H7 (cell line): ENCODE results near the gene PYGM. TPM values are rescaled to one million over a fixed set of nuclear protein-coding genes. Genes with fewer than 3 reads are reported as not detected.

ENCODE experiments used
- DNase-seq: peaks from one replicate; pipeline ENCODE4 v3.0.0; 2012
- H3K27me3 ChIP-seq: 2 replicates; pipeline ENCODE4 v1.6.0; 2011; ENCODE audit warnings: mild to moderate bottlenecking, low read length; ENCODE audit not compliant: control insufficient read depth, insufficient read depth
- H3K36me3 ChIP-seq: replicated peaks from 2 replicates; pipeline ENCODE4 v1.5.1; 2011; ENCODE audit warnings: low read length; ENCODE audit not compliant: control insufficient read depth, insufficient read depth
- H3K4me3 ChIP-seq: 2 replicates; pipeline ENCODE4 v1.5.1; 2011; ENCODE audit warnings: low read depth, mild to moderate bottlenecking, control low read depth, low read length, moderate library complexity; ENCODE audit not compliant: insufficient read depth
- total RNA-seq: library from RNA; depleted of rRNA; stranded (reverse); fragments of >200 nt; shearing (Covaris generic); gene quantifications from 2 replicates; pipeline ENCODE4 v1.2.3, GENCODE V29; 2014

PYGM gene
- total RNA-seq, 1 experiment from 2014 or later: 2.9 TPM

DNA sequence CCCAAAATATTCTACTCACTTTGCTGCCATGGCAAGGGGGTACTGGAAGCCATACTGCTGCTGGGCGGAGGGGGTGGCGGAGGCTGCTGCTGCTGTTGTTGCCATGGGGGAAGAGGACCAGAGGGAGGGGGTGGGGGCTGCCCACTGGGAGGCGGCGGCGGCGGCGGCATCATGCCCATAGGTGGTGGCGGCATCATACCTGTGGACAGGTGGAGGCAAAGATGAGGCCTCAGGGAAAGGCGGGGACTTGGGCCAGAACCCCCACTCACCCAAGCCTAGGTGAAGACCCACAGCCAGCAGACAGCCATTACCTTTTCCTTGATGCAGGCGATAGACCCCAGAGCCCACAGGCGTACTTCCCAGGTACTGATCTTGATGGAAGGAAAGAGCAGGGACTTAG is 7.1 kb upstream of the PYGM start:
- Histone ChIP-seq H3K27me3 (no peaks in the 10 kb centered on the region), H3K36me3 (peaks cover 67% of the 10 kb centered on the region), H3K4me3 (no peak overlapping the region)
- DNase-seq: peak; percentile 23

DNA sequence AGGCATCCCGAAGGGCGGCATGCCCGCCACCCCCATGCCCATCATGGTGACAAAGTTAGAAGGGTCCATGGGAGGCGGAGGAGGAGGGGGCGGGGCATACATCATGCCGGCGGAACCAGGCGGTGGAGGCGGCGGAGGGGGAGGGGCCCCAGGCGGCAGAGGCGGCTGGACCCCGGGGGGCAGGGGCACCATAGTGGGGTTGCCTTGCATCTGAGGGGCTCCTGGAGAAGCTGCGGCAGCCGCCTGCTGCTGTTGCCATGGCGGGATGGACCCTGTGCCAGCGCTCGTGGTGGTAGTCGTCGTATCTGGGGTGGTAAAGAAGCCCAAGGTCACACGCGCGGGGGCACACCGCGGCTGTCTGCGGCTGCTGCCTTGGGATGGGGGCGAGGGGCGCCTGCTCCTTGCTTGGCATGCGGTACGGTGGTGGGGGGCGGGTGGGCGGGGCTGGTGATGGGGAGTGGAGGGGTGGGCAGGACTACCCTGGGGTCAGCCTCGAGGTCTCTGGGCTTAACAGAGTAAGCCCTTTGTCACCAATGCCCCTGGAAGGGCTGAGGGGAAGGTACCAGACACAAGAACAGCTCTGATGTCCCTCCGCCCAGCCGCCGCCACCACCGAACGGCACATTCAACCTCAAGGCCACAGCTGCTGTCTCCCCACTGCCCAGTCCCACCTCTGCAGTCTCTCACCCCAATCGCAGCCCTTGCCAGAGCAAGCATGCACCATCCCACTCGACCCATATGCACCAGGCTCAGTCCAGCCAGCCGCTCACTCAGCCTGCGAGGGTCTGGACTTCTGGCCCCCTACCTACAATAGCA is 6.3 kb upstream of the PYGM start:
- Histone ChIP-seq H3K27me3 (no peaks in the 10 kb centered on the region), H3K36me3 (peaks cover 60% of the 10 kb centered on the region), H3K4me3 (no peak overlapping the region)
- peak; percentile 81 for DNase-seq

GRCh38 chr11:64765291-64765850 is 5.6 kb upstream of the PYGM start:
- peak; percentile 78 for DNase-seq
- Histone ChIP-seq H3K36me3 (peaks cover 53% of the 10 kb centered on the region), H3K4me3 (no peak overlapping the region), H3K27me3 (no peaks in the 10 kb centered on the region)

DNA sequence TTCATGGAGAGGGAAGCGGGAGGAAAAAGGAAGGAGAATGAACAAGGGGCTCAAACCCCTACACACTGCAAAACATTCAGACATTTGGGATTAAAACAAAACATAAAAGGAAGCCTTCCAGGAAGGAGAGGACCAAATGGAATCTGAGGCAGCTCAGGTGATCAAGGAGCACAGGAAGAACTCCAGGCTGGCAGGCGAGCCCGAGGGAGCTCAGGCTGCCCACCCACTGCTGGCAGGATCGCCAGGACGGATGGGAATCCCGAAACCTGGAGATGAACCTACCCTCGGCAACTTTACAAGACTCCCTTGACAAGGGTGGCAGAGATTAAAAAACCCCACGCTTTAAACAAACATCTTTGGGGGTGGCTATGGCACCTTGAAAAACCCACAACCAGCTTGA is 5.0 kb upstream of the PYGM start:
- H3K36me3 ChIP-seq: peaks cover 47% of the 10 kb centered on the region
- no peaks in the 10 kb centered on the region for H3K27me3 ChIP-seq
- no peak overlapping the region for H3K4me3 ChIP-seq
- DNase-seq: no peak

DNA sequence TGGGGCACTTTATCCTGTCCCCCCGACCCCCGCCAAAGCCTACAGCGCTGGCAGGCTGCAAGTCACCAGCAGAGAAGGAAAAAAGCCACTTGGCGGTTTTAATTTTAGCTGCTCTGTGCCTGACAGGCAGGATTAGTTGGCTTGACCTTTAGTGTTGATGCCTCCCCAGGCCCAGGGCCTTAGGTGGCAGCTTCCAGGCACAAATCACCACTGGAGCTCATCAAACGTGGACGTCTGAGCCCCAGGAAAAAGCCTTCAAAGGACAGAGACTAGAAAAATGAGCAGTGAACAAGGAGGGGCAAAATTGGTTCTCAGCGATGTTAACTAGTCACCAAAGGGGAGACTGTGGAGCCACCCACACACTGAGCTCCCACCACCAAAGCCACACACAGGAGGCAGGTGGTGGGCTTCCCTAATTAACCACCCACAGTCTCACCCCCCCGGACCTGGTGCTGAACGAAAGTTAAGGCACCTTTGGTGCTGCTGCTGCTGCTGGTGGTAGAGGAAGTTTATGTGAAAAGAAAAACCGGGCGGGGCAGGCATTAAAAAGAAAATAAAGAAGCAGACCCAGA is 4.4 kb upstream of the PYGM start:
- H3K36me3 ChIP-seq: peaks cover 41% of the 10 kb centered on the region
- no peaks in the 10 kb centered on the region for H3K27me3 ChIP-seq
- no peak overlapping the region for H3K4me3 ChIP-seq
- peak; percentile 26 for DNase-seq

- DNase-seq: peak; percentile 45
- peaks cover 35% of the 10 kb centered on the region for H3K36me3 ChIP-seq
- no peak overlapping the region for H3K4me3 ChIP-seq
- no peaks in the 10 kb centered on the region for H3K27me3 ChIP-seq
These were observed 3.8 kb upstream of the PYGM start for GRCh38 chr11:64763526-64764039.

GRCh38 chr11:64762674-64763525 is 3.1 kb upstream of the PYGM start:
- no peaks in the 10 kb centered on the region for H3K27me3 ChIP-seq
- H3K36me3 ChIP-seq: peaks cover 29% of the 10 kb centered on the region
- no peak overlapping the region for H3K4me3 ChIP-seq
- peak; percentile 68 for DNase-seq

DNA sequence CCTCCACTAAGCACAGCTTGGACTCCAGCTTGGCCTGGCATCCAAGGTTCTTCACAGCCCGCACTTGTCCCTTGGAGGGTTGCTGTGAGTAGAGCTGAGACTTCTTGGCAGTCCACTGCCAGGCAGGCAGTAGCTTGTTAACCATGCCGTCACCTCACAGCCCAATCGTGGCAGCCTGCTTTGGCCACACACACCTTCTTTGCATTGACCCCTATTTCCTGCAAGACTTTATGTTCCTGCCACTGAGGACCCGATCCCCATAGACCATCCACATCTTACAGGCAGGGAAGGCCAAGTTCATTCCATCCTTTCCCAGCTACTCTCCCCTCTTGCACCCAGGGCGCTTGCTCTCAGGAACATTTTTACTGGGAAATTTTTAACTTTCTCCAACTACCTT is 2.5 kb upstream of the PYGM start:
- H3K27me3 ChIP-seq: no peaks in the 10 kb centered on the region
- peak; percentile 64 for DNase-seq
- no peak overlapping the region for H3K4me3 ChIP-seq
- H3K36me3 ChIP-seq: peaks cover 23% of the 10 kb centered on the region

DNA sequence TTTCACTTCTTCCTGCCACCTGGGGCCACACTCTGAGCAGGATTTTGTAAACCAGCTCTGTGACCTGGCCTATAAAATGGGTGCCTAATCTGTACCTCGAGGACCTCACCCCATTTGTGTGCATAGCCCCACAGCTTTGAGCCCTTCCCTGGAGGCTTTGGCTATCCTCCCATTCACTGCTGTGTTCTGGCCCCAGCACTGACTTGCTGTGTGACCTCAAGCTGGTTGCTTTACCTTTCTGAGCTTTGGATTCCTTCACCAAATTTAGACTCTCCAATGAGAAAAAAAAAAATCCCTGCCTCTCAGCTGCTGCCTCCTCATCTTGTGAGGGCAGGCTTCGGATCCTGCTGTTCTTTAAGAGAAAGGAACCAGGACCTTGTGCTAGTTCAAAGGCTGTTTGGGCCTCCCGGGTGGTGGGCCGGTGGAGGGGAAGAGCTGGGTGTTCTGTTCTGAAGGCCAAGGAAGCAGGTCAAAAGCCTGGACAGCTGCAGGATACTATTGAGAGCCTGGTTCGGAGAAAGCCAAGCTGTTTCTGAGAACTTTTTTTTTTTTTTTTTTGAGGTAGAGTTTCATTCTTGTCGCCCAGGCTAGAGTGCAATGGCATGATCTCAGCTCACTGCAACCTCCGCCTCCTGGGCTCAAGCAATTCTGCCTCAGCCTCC is 1.1 kb upstream of the PYGM start:
- H3K27me3 ChIP-seq: no peaks in the 10 kb centered on the region
- DNase-seq: peak; percentile 46
- no peak overlapping the region for H3K4me3 ChIP-seq
- peaks cover 15% of the 10 kb centered on the region for H3K36me3 ChIP-seq

DNA sequence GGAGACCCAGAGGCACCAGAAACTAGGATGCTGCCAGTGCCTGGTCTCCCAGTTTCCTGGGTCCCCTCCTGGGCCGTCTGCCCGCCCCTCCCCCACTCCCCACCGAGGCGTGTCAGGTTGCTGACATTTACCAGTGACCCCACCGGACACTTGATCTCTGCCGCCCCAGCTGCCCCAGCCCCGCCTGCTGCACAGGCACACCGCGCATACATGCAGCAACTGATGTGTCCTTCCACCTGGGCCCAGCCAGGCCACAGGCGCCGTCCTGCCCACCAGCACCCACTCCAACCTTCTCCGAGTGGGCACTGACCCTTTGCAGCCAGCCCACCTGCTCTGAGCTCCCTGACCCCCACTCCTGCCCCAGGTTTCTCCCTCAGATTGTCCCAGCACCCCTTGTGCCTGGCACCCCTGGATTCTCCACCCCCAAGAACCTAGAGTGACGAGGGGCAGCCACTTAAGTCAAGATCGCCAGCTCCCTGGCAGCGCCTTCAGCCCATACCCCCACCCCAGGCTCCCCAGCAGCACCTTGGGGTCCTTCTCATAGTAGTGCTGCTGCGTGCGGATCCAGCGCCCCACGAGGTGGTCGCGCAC is 548 bp downstream of the PYGM start:
- Histone ChIP-seq H3K36me3 (peaks cover 5% of the 10 kb centered on the region), H3K4me3 (no peak overlapping the region), H3K27me3 (no peaks in the 10 kb centered on the region)
- DNase-seq: peak; percentile 67

- no peaks in the 10 kb centered on the region for H3K27me3 ChIP-seq
- no peak overlapping the region for H3K4me3 ChIP-seq
- DNase-seq: peak; percentile 62
- H3K36me3 ChIP-seq: peaks cover 3% of the 10 kb centered on the region
These were observed 1.3 kb downstream of the PYGM start for GRCh38 chr11:64758330-64759079.

GRCh38 chr11:64757549-64758329 is 2.0 kb downstream of the PYGM start:
- peaks cover 3% of the 10 kb centered on the region for H3K36me3 ChIP-seq
- no peak overlapping the region for H3K4me3 ChIP-seq
- H3K27me3 ChIP-seq: no peaks in the 10 kb centered on the region
- peak; percentile 35 for DNase-seq
